SU-DHL-6 (cell line): Measurements from ENCODE around the gene ESPN.

ENCODE experiments used
- CTCF ChIP-seq: fragments of 200-600 bp; sonication (generic); IDR thresholded peaks from one replicate; pipeline ENCODE4 v1.5.1; 2017; ENCODE audit warnings: antibody characterized with exemption, mild to moderate bottlenecking, low read length, moderate library complexity; ENCODE audit not compliant: insufficient read depth, poor library complexity, severe bottlenecking
- EZH2phosphoT487 ChIP-seq: fragments of 200-600 bp; sonication (generic), shearing (Covaris generic); conservative IDR thresholded peaks from 2 replicates; pipeline ENCODE4 v1.6.1; 2018; ENCODE audit warnings: mild to moderate bottlenecking, antibody characterized with exemption, low read length, moderate library complexity, mixed read lengths

- TF ChIP-seq CTCF (no peak), EZH2phosphoT487 (no peak)
Measured at GRCh38 chr1:6396998-6397397, 27.6 kb upstream of the ESPN start.
